Dedifferentiated amniotic fluid mesenchymal stem cell (primary cell): Measurements from ENCODE around the gene CLIC3.

Experiments used
- DNase-seq: peaks from one replicate; pipeline ENCODE4 v3.0.0-alpha.2; 2016; ENCODE audit errors: extremely low spot score

CLIC3 gene

DNA sequence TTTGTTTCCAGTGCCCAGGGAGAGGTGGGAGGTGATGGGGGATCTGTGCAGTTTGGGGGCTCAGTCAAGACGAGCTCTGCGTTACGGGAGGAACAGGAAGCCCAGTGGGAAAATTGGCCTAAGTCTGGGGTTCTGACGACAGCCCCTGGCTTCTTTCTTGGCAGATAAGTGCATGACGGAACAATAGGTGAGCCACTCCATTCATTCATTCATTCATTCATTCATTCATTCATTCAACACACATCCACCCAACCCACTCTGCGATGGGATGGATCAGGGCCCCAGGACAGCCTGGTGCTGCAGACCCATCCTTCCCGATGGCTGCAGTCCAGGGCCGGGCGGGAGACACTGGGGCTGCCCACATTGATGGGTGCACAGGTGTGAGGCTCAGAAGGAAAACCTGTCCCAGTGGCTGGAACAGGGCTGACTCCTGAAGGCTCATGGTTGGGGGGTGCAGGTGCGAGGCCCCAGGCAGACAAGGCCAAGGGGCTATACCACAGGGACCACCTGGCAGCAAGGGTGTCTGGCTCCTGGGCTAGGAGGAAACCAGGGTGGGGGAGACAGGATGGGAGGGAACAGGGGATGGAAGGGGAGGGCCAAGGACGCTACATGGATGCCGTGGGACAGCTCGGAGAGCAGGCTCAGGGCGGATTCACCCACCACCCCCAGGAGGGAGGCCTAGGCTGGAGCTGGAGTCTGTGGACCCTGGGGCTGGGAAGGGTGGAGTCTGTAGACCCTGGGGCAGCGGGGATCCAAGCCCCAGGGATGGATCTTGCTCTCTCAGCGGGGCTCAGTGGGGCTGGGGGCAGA, 15.5 kb downstream of the CLIC3 start:
- no peak for DNase-seq

DNA sequence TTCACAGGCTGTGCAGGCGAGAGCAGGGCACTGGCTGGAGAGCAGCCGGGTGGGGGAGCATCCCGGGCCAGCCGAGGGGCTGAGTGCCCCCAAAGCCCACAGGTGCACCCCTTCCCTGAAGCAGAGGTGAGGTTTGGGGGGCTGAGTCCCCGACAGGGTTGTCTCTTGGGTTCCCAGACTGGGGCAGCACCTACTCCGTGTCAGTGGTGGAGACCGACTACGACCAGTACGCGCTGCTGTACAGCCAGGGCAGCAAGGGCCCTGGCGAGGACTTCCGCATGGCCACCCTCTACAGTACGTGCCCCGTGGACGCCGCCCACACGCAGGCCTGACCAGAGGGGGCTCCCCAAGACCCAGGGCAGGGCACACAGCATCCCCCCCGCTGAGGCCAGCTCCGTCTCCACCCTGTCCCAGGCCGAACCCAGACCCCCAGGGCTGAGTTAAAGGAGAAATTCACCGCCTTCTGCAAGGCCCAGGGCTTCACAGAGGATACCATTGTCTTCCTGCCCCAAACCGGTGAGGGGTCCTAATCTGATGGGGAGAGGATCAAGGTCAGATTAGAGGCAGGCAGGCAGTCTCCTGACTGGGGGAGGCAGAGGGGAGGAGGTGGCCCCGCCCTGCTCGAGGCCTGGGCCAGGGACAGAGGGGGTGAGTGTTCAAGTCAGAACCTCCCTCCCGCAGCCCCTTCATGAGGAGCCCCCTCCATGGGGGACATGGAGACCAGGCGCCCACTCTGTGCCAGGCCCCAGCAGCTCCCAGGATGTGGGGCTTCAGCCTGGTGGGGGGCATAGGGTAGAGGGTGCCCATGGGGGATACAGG, 16.4 kb downstream of the CLIC3 start:
- DNase-seq, result no peak

DNA sequence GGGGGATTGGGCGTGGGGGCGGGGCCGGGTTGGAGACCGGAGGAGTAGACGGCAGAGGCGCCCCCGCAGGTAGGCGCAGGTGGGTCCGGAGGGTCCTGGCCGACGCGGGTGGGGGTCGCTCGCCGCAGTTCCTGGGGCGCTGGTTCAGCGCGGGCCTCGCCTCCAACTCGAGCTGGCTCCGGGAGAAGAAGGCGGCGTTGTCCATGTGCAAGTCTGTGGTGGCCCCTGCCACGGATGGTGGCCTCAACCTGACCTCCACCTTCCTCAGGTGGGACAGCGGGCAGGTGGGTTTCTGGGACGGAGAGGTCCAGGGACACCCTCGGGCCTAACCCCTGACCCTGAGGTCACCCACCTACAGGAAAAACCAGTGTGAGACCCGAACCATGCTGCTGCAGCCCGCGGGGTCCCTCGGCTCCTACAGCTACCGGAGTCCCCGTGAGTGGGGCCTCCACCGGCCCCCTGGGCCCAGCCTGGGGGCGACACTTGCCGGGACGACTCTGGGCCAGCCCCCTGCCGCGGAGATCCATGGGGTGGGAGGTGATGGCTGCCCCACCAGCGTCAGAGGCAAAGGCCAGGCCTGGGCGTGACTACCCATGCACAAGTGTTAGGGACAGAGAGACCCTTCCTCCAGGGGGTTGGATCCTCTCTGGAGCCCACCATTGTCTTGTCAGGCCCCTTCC, 17.4 kb downstream of the CLIC3 start:
- no peak for DNase-seq

DNA sequence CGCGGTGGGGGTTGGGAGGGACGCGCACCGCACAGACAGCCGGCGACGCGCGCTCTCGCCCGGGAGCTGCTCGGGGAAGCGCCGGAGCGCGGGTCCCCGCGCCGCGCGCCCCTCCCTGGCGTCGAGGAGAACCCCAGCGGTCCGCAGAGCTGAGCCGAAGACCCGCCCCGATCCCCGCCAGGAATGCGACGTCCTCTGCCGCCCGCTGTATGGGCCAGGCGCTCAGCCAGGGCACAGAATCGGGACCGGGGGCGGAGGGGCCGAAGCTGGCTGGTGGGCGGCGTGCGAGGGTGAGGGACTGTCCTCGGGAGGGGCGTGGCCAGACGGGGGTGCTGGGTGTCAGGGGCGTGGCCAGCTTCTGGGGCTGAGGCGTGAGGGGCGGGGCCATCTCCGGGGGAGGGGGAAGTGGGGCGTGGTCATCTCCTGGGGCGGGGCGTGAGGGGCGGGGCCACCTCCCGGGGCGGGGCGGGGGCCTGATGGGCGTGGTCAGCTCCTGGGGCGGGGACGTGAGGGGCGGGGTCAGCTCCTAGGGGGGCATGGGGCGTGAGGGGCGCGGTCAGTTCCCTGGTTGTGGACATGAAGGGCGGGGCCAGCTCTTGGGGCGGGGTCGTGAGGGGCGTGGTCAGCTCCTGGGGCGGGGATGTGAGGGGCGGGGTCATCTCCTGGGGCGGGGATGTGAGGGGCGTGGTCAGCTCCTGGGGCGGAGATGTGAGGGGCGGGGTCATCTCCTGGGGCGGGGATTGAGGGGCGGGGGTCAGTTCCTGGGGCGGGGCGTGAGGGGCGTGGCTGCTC, 18.1 kb downstream of the CLIC3 start:
- DNase-seq, result no peak

DNA sequence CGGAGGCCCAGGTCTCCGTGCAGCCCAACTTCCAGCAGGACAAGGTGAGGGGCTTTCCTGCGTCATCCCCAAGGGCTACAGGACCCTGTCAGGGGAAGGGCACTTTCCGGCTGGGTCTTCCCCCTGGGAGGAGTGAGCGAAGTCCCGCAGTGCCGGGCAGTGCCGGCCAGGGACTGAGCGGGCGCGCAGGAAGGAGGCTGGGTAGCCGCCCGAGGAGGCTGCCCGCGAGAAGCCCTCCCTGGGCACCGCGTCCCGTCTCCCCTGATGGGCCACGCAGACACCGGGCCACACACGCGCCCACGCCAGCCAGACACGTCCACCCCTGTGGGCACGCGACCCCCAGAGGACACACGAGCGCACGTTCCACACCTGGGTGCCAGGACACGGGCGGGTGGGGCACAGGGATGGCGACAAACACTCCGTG, 18.7 kb downstream of the CLIC3 start:
- DNase-seq, result no peak

DNA sequence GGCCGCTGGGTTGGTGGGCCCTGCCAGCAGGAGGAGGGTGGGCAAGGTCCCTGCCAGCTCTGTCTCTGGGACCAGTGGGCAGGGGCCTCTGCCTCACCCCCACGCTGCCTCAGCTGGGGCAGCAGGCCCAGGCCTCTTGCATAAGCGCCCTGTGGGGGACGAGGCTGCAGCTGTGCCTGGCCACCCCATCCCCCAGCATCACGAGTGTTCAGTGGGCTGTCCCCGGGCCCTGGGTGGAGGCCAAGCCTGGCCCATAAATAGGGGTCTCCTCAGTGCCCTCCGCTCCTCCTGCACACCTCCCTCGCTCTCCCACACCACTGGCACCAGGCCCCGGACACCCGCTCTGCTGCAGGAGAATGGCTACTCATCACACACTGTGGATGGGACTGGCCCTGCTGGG, 19.1 kb downstream of the CLIC3 start, which contains the start of gene PTGDS:
Gene PTGDS (plus strand): TSS at position 282 of the 400 bp plus-strand sequence. CDS start 75 bp downstream, at position 357.
- no peak for DNase-seq

DNA sequence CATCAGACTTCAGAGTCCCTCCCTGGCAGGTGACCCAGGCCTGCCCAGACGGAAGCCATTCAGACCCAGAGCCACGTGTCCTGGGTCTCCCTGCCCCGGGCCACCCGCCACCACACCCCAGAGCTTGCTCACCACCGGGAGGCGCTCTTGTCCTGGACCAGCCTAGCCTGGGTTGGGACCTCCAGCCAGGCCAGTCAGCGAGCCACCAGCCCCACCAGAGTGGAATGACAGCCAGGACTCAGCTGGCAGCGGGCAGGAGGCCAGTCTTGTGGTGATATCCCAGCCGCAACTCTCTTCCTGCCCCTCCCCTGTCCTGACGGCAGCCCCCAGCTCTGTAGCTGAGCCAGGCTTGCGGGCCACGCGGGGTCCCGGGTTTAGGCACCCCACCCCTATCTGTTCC, 20.7 kb downstream of the CLIC3 start:
- DNase-seq, result no peak

DNA sequence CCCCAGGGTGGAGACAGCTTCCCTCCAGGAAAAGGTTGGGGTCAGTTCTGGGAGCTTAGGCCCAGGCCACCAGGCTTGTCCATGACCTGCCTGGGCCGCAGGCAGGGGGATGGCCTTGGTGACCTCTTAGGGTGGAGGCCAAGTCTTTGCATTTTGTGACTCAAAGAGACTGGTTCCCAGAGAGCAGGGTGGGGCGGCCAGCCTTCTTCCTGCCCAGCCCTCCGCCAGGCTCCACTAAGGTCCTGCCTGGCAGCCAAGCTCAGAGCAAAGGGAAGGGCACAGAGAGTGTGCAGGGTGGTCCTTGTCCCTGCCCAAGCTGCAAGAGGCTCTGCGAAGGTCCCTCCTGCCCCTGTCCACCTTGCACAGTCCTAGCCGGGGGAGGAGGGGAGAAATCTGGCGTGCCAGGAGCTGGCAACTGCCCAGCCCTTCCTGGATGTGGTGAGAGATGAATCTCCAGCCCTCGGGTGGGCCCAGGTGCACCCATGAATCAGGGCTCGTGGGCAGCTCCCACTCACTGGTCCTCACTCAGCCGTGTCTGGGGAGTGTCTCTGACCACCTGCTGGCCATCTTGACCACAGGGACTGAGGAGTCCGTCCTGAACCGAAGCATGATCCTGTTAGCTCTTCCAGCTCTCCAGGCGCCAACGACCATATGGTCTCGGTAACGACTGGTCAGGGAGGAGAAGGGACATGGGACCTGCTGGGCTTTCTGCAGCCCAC, 21.4 kb downstream of the CLIC3 start:
- no peak for DNase-seq

DNA sequence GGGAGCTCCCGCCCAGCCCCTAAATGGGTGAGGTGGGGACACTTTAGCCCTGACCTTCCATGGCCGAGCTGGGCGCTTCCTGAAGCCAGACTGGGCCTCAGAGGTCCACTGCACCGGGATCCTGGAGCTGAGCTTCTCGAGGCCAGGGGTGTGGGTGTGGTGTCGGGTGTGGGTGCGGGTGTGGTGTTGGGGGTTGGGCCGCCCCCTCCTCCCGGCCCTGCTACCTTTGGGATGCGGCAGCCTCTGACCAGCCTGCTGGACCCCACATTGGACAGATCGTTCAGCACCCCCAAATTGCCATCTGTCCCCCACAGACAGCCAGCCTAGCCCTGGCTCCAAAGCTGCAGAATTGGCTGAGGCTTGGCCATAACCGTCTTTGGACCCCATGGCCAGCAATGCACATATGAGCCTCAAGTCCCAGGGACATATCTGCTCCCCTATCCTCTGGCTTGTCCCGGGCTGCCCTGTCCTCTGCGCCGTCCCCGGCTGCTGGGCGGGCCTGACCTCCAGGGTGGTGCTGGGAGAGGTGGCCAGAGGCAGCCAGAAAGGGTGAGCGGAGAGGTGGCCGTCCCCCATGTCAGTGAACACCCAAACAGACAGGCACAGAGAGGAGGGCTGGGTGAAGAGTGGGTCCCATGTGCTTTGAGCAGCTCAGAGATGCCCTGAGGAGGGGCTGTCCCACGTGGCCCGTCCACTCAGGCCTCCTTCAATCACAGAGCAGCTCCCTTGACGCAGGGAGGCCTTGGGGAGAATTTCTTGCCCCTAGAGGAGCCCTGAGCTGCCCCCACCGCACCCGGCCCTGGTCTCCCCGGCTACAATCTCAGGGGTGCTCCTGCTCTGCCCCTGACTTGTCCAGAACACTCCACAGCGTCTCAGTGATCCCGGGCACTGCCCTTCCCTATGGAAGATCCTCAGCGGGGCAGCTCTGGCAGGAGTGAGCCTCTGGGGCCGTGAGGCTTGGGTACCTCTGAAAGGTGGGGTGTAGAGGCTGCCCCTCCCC, 22.4 kb downstream of the CLIC3 start:
- no peak for DNase-seq

DNA sequence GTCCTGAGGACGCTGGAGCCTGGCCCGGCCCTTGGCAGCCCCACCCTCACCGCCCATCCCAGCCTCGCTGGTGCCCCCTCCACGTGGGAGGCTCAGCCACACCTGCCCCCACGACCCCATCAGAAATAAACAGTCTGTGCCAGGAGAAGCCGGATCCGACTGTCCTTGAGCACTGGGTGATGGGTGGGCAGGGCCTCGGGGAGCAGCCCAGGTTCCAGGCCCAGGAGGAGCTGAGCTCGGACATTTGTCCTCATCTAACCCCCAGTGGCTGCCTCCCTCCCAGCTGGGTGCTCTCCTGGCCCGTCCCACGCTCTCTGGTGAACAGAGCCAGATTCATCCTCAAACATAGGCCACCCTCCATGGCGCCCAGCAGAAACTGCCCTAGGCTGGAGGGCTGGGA, 23.6 kb downstream of the CLIC3 start:
- no peak for DNase-seq

DNA sequence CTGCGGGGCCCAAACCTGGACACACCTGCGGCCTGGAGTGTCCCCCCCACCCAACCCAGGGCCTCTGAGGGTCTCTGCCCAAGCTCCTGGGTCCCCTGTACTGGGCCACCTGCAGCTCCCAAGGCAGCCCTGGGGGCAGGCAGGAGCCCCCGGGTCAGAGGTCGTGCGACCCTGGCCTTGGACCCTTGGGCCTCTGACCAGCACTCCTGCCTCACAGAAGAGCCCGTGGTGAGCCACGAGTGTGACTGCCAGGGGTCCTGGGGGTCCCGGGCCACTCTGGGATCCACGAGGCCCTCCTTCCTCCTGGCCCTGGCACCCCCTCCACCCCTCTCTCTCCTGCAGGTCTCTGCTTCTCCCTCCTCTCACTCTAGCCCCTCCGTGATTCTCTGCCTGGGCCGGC, 24.0 kb downstream of the CLIC3 start:
- DNase-seq, result no peak

DNA sequence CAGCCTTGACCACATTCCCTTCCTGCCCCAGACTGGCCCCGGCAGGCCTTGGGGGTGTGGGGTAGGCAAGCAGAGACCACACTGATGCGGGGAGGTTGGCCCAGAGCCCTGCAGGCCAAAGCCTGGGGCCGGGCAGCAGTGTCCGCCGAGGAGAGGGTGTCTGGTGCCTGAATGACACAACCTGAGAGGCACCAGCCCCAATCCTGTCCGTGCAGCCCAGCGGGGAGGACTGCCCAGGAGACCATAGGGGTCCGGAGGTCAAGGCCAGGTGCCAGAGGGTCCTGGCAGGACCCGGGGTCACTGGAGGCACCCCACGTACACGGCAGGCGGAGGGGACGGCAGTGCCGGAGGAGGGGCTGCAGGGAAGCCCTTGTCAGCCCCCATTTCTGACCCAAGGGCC, 24.6 kb downstream of the CLIC3 start:
- DNase-seq, result no peak

DNA sequence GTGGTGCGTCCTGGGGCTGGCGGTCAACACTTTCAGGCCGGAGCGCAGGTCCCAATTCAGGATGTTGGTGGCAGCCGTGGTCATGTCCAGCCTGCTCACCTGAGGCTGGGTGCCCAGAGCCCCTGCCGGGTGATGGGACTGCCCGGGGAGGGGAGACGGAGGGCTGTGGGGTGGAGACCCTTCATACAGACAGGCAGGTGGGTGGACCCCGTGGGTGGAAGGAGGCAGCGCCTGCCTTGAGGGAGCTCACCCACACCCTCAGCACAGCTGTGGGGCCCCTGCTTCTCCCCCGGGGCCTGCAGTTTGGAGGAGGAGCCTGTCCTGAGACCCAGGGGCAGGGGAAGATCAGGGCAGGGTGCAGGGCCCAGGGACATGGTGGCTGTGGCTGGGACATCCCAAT, 26.0 kb downstream of the CLIC3 start:
- DNase-seq, result no peak

DNA sequence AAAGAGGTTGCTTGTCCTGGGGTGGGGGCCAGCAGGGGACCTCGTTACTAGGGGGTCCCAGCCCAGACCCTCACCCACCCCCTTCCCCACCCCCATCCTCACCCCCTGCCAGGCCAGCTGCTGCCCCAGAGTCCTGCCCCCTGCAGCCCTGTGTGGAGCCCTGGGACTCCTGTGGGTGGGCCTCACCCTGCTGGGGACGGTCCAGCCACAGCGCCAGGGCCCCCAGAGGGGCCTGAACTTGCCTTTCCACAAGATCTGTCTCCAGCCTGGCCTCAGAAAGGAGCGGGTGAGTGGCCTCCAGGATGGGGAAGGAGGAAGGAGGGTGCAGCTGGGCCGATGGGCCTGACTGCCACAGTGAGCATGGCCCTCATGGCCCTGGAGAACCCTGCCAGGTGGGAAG, 26.6 kb downstream of the CLIC3 start:
- DNase-seq, result no peak

DNA sequence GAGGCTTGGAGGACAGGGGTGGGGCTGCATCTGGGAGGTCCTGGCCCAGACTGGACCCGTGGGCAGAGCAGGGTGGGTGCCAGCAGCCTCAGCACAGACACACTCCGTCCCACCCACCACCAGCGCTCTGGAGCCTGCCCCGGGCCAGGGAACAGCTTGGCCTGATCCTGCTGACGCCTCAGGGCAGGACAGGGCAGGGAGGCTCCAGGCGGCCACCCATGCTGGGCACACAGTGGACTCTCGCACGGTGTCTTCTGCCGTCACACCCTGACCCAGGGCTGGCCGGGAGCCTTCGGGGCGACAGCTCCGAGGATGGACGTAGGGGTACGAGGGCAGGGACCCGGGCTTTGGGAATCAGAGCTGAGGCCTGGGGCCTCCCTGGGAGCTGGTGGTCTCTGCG, 27.2 kb downstream of the CLIC3 start:
- DNase-seq, result no peak

DNA sequence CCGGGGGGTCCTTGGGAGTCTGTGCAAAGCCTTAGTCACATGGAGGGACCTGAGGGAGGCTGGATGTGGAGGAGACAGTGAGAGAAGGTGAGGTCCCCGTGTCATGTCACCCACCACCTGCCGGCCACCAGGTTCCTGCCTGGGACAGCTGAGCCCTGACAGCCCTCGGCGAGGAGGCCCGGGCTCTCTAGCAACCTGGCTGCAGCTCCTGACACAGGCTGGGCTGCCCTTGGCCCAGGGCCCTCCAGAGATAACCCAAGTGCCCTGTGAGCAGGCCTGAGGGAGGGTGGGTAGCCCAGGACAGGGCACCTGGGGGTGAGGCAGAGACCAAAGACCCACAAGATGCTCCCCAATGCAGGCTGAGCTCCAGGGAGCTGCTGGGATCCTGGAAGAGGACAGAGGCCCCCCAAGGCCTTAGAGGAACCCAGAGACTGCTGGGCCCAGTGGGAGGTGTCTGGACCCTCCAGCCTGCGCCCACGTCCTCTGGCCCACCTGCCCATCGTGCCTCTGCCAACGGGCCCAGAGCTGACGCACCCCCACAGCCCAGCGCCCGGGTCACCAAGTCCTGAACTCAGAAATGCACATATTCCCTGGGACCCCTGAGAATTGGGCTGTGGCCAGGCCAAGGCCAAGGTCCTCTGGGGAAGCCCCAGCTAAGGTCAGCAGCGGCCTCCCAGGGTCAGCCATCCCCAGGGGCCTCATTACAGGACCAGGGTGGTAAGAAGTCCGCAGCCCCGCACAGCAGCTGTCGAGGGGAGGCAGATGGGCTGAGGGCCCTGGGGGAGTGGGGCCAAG, 27.8 kb downstream of the CLIC3 start:
- no peak for DNase-seq

DNA sequence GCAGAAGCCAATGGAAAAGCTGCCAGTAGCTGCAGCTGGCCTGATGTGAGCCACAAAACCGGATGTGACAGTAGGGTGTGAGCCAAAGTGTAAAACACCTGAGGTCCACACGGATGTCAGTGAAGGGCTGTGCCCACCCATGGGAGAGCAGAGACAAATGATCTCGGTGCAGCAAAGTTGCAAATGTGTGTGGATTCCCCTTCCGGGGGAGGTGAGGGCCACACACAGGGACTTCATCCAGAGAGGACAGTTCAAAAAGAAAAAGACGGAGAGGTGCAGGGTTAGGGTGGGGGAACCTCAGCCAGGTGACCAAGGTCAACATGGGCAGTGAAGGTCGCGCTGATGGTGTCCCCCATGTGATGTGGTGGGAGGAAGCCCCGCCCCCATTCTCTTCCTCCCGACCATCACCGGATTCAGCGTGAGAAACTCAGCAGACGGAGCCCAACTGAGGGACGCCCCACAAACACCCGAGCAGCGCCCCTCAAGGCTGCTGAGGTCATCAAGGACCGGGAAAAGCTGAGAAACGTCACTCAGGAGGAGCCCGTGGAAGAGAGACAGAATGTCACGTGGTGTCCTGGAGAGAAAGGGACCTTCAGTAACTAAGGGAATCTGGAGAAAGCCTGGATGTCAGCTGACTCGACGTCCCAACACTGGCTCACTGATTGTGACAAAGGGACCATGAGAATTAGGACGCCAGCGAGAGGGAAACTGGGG, 30.4 kb downstream of the CLIC3 start:
- no peak for DNase-seq

DNA sequence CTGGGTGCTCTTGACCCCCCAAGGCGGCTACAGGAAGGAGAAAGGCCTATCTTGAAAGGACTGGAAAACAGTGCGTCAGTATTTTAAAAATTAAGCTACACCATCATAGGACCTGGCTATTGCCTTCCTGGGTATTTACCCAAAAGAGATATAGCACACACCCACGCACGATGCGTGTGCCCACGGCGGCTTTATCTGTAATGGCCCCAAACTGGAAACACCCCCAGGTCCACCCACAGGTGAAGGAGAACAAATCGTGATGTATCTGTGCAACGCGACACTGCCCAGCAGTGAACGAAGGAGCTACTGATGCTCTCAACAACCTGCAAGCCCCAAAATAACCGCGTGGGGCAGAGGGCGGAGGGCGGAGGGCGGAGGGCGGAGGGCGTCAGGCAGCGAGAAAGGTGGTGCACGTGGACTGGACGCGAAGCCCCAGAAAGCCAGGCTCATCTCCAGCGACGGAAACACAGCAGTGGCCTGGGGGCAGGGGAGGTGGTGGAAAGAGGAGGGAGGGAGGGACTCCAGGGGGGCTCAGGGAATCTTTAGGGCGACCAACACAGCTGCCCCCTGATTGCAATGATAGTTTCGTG, 31.4 kb downstream of the CLIC3 start:
- no peak for DNase-seq
